NCI-H510A treated with DMSO at 0.1 percent for 48 hours (cell line): ENCODE measurements around the gene NCF2.

ENCODE experiments used
- DNase-seq: peaks from one replicate; lab custom pipeline; 2025; lab: John Stamatoyannopoulos, UW

Gene NCF2

GRCh38 chr1:183552441-183552840, 37.8 kb downstream of the NCF2 start:
- DNase-seq, result no peak

- no peak for DNase-seq
Observed at GRCh38 chr1:183551924-183552323, 38.3 kb downstream of the NCF2 start.

GRCh38 chr1:183550915-183551314, 39.3 kb downstream of the NCF2 start:
- no peak for DNase-seq

- DNase-seq, result peak; percentile 90
Observed at GRCh38 chr1:183548116-183548515, 42.1 kb downstream of the NCF2 start.

GRCh38 chr1:183546427-183546826, 43.8 kb downstream of the NCF2 start:
- DNase-seq, result no peak

- DNase-seq, result no peak
Observed at GRCh38 chr1:183544598-183545297, 45.5 kb downstream of the NCF2 start.

GRCh38 chr1:183543619-183544204, 46.5 kb downstream of the NCF2 start:
- DNase-seq, result peak; percentile 45

GRCh38 chr1:183537405-183537804, 52.9 kb downstream of the NCF2 start:
- no peak for DNase-seq

- no peak for DNase-seq
Observed at GRCh38 chr1:183533617-183534174, 56.6 kb downstream of the NCF2 start.

GRCh38 chr1:183528577-183528976, 61.7 kb downstream of the NCF2 start:
- no peak for DNase-seq

GRCh38 chr1:183522104-183522503, 68.2 kb downstream of the NCF2 start:
- no peak for DNase-seq

GRCh38 chr1:183520379-183520778, 69.9 kb downstream of the NCF2 start:
- no peak for DNase-seq

GRCh38 chr1:183517401-183517800, 72.9 kb downstream of the NCF2 start:
- no peak for DNase-seq

- no peak for DNase-seq
Observed at GRCh38 chr1:183516725-183517124, 73.5 kb downstream of the NCF2 start.

- DNase-seq, result no peak
Observed at GRCh38 chr1:183515002-183515689, 75.1 kb downstream of the NCF2 start.

- no peak for DNase-seq
Observed at GRCh38 chr1:183514235-183514634, 76.0 kb downstream of the NCF2 start.

- no peak for DNase-seq
Observed at GRCh38 chr1:183512450-183512849, 77.8 kb downstream of the NCF2 start.

GRCh38 chr1:183508694-183509093, 81.6 kb downstream of the NCF2 start:
- DNase-seq, result no peak

- DNase-seq, result no peak
Observed at GRCh38 chr1:183506561-183506960, 83.7 kb downstream of the NCF2 start.
